Activated CD8-positive, alpha-beta memory T cell treated with anti-CD3 and anti-CD28 coated beads for 1 hour (primary cell): ENCODE data around the gene METTL23.
"Not testable (repeated sequence)": the region's sequence is repeated elsewhere in the genome, so short reads cannot be mapped to it uniquely, and the experiment has no call there.

Experiments
- DNase-seq, 2 donors: peaks; one replicate each; pipeline ENCODE4 v3.0.0-alpha.2; 2020; ENCODE audit warnings: low read depth in 1 of 2; ENCODE audit errors: extremely low read depth in 1 of 2

Gene METTL23

DNA sequence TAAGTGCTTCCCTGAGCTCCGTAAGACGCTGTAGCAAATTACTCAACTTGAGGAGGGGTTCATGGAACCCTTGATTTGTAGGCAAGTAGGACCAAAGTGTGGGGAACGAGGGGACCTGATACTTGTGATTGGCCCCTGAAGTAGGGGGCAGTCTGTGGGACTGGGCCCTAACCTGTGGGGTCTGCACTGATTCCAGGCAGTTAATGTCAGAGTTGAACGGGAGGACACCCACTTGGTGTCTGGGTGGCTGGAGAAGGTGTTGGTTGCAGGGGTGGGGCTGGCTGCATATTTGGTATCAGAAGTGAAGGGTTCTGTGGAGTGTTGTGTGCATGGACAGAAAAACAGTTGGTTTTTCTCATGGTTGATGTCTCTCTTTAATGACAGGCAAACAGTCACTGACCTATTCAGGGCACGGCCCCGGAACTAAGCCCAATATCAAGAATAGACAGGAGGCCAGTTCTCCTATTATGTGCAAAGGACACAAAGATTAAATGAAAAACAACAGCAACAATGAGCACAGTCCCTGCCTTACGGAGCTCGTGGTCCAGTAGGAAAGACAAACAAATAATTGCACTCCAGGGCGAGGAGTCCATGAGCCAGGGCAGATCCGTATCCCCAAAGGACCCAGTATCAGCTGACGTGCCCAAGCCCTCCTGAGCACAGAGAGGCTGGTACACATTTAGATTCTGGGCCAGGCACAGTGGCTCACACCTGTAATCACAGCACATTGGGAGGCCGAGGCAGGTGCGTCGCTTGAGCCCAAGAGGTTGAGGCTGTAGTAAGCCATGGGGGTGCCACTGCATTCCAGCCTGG lies 35.1 kb upstream of the METTL23 start:
- DNase-seq, result no peak

- DNase-seq, result no peak
Measured at GRCh38 chr17:76695059-76695831, 31.4 kb upstream of the METTL23 start.

DNA sequence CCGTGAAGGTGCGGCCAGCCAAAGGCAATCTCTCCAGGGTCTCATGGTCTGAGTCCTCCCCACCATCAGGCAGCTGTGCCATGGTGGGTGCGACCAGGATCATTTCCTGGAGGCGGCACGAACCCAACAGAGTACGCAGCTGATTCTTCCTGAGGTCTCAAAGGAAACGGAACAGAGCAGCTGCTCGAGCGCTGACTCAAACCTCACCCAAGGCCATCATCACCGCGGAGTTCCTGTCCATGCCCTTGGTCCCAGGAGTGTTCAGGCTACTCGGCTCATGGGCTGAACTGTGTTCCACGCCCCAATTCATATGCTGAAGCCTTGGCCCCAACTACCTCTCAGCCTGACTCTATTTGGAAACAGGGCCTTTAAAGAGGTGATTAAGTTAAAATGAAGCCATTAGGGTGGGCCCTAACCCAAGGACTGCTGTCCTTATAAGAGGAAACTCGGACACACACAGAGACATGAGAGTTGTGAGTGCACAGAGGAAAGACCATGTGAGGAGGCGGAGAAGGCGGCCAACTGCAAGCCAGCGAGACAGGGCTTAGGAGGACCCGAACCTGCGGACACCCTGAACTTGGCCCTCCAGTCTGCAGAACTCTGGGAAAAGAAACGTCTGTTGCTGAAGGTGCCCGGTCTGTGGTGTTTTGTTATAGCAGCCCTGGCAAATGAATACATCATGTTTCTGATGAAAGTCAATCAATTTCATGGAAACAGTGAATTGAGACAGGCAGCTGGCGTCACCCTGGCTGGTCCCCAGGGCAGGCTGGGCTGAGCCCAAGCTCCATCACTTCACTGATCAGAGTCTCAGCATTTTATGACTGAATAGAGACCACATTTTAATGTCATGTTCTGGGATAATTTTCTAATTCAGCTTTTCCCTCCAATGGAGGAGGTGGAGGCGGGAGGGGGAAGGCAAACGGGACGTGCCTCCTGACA lies 29.6 kb upstream of the METTL23 start:
- no peak for DNase-seq

DNA sequence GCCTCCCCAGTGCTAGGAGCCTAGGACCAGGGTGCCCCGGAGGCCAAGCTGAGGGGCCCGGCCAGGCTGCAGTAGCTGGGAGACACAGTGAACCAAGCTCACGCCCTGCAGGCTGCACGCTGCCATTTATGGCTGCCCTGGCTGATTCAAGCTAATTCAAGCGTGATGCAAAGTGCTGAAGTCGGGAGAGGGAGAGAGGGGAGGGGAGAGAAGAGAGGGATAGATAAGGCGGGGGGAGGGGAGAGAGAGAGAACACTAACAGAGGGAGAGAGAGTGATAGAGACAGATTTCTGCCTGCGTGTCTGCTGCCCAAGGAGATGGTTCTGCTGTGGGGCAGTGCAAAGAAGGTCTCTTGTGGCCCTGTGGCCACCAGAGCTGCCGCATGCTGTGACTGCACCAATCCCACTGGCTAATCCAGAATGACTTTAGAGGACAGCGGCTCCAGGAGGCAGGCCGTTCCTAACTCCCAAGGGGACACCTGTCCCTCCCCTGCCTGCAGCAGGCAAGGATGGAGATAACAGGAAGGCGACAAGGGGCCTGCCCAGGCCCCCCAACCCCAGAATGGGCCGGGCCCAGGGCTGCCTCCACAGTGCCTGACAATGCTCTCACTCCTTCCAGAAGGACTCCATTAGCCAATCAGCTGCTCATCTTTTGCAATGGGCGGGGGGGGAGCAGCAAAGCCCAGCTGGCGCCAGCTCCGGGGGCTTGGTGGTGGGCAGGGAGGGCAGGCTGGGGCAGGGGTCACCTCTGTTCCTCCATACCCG lies 28.8 kb upstream of the METTL23 start:
- no peak for DNase-seq

GRCh38 chr17:76698466-76698977 lies 28.1 kb upstream of the METTL23 start:
- not testable (repeated sequence) for DNase-seq

GRCh38 chr17:76700270-76700616 lies 26.4 kb upstream of the METTL23 start:
- no peak for DNase-seq

DNA sequence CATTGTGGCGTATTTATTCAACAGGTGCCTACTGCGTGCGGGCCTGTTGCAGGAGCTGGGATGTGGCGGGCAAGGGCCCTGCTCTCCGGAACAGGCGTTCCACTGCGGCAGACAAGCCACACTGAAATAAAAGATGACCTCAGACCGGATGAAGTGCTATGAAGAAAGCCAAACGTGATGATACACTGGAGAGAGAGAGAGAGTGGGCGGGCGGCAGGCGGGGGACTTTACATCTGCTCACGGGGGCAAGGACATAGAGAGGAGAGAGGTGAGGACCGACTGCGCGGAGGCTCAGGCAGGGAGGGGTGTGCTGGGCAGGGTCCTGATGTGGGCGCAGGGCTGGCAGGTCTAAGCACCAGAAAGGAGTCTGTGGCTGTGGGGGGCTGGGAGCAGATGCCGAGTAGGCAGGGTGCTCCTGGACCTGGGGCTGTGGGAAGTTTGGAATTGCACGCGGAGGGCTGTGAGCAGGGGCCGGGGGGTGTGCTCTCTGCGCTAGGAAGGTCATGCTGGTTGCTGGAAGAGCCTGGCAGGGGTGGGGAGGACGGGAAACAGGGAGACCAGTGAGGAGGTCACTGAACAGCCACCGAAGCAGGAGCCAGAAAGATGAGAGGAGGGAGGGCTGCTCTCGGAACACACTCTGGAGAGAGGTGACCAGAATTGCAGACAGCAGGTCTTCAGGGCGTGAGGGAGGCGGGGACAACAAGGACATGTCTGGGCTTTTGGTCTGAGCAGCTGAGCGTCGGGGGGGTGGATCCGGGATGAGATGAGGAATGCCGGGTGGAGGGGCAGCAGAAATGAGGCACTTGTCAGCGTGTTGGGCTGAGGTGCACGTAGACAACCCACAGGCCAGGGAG lies 25.8 kb upstream of the METTL23 start:
- DNase-seq, result no peak

DNA sequence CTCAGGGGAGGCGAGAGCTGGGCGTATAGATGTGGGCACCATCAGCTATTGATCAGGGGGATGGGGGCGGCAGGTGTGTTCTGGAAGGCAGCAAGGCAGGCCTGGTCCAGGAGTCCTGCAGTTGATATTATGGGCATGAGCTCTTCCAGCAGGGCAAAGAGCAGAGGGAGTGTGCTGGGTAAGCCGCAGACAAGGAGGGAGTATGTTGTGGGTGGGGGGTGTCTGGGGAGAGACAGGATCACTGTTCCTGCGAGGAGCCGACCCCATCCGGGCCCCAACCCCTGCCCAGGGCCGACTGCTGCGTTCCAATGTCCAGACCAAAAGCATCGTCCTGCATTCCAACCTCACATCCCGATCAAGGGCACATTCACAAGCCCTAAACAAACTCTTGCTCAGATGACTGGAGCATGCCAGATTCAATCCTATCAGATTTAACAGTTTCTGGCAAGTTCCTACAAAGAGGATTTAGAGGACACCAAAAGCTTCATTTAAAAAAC lies 25.1 kb upstream of the METTL23 start:
- DNase-seq, result no peak

GRCh38 chr17:76702076-76702475 lies 24.6 kb upstream of the METTL23 start:
- no peak for DNase-seq

DNA sequence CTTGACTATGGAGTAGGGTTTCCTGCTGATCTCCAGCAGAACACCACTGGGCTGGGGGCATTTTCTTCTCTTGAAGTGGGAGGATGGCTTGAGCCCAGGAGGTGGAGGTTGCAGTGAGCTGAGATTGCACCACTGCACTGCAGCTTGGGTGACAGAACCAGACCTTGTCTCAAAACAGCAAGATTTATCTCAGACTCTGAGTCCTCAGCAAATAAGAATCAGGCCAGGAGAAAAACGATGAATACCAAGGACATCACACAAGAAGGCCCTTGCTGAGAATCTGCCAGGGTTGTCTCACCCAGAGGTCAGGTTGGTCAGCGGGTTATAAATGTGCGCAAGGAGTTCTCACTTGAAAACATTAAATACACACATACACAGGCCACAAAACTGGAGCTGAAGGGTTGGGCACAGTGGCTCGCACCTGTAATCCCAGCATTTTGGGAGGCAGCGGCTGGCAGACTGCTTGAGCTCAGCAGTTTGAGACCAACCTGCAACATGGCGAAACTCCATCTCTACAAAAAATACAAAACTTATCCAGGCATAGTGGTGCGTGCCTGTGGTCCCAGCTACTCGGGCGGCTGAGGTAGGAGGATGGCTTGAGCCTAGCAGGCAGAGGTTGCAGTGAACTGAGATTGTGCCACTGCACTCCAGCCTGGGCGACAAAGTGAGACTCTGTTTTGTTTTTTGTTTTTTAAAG lies 23.6 kb upstream of the METTL23 start:
- no peak for DNase-seq

- no peak for DNase-seq
Measured at GRCh38 chr17:76704805-76705204, 21.8 kb upstream of the METTL23 start.

DNA sequence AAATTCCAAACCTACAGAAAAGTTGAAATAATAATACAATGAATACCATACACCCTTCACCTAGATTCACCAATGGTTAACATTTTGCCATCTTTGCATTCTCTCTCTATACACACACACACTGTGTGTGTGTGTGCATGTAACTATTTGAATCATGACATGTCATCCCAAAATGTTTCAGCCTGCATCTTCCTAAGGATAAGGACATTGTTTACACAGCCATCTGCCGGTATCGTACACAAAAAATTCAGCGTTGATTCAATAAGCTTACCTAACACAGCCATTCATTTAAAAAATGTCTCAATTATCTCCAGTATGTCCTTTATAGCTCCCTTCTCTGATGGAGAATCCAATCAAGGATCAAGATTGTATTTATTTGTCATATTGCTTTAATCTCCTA lies 19.8 kb upstream of the METTL23 start:
- no peak for DNase-seq

GRCh38 chr17:76707985-76708807 lies 18.4 kb upstream of the METTL23 start:
- no peak for DNase-seq

- DNase-seq, result no peak
Measured at GRCh38 chr17:76709077-76709950, 17.3 kb upstream of the METTL23 start.

- DNase-seq, result not testable (repeated sequence)
Measured at GRCh38 chr17:76709951-76710862, 16.4 kb upstream of the METTL23 start.
